ENCODE results near the gene MOV10L1. TPM values are rescaled to one million over a fixed set of nuclear protein-coding genes. Genes with fewer than 3 reads are reported as not detected.

MOV10L1 gene
- total and polyA plus RNA-seq, 2 experiments from 2014 or later = 0.73 to 1.8 TPM

DNA sequence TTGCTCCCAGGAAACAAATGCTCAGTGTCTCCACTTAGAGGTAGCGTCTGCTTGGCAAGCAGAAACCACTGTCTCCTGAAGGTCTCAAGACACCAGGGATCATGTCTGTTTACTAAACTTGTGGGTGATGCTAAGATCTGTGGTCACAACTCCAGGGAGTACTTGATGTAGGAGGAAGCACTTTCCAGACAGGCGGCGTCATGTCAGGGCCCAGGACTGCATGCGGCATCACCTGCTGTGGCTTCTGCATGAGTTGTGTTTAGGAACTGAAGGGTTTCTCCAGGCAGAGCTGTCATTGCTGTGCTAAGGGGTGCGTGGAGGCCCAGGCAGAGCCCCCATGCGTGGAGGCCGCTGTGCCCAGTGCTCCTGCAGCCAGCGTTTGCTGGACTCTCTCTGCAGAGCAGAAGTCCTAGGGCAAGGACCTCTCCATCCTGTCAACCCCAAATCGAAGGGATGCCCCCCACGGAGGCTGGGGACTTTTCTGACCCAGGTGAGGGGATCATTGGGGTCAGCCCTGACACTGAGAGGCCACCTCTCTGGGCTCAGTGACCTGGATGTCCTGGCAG, 72.7 kb downstream of the MOV10L1 start:
- Mint-ChIP-seq H3K9me3 (no peaks in the 10 kb centered on the region; the same call in 2 of the 3 replicates), H3K36me3 (ENCODE audit: low read depth) (no peaks in the 10 kb centered on the region), H3K27me3 (ENCODE audit: insufficient read depth, low read depth, poor library complexity) (peaks cover 17% of the 10 kb centered on the region), H3K27ac (no peak overlapping the region), H3K4me1 (peaks cover 14% of the 10 kb centered on the region), H3K4me3 (no peak overlapping the region)
- Histone ChIP-seq H3K36me3 (ENCODE audit: insufficient read depth) (no peaks in the 10 kb centered on the region), H3K9me2 (ENCODE audit: insufficient read depth) (no peaks in the 10 kb centered on the region), H3K27ac (ENCODE audit: low read depth) (no peak overlapping the region), H2AFZ (no peak overlapping the region), H3K4me2 (no peak overlapping the region), H3K4me1 (ENCODE audit: insufficient read depth) (no peaks in the 10 kb centered on the region; the same call in 1 of the 2 replicates), H3K4me3 (no peak overlapping the region), H3F3A (replicated peaks; ENCODE audit: low read depth) (no peaks in the 10 kb centered on the region), H3K79me2 (replicated peaks; ENCODE audit: insufficient read depth) (no peaks in the 10 kb centered on the region), H3K27me3 (ENCODE audit: insufficient read depth) (no peaks in the 10 kb centered on the region), H4K20me1 (replicated peaks; ENCODE audit: insufficient read depth) (no peaks in the 10 kb centered on the region)
- ATAC-seq (peak; percentile 18; the same call in 2 of the 3 replicates), DNase-seq (ENCODE audit: low spot score) (no peak)
- 0 out of 4 replicates have a peak, but pooled peaks of 1 of the 2 experiments have one; percentile 3 for TF ChIP-seq CTCF (conservative IDR thresholded peaks at IDR 0.05; ENCODE audit: low read depth in 2 of 2)
- TF ChIP-seq ZNF331 (CRISPR knock-in tag; IDR thresholded peaks at IDR 0.05; ENCODE audit: low read depth) = no peak
- no peak for TF ChIP-seq JUNB (IDR thresholded peaks at IDR 0.05; ENCODE audit: unreplicated experiment)

DNA sequence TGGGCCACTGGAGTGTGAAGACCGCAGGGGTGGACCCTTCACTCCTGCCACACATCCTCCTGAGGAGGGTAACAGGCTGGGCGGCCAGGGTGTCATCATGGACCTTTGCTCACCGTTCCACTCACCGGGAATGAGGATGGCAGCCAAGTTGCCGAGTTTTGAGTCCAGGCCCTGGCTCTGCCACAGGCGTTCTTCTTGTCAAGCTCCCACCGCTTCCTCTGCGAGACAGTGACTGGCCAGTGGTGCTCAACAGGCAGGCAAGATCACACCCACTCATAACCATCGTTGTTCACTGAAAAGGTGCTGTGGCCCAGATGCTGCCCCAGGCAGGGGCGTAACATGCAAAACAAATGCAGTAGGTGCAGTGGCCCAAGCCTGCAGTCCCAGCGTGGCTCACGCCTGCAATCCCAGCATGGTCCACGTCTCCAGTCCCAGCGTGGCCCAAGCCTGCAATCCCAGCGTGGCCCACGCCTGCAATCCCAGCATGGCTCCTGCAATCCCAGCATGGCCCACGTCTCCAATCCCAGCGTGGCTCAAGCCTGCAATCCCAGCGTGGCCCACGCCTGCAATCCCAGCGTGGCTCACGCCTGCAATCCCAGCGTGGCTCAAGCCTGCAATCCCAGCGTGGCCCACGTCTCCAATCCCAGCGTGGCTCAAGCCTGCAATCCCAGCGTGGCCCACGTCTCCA, 75.8 kb downstream of the MOV10L1 start:
- Histone ChIP-seq H3K9me2 (ENCODE audit: insufficient read depth) (no peaks in the 10 kb centered on the region), H3K27ac (ENCODE audit: low read depth) (no peak overlapping the region), H3K4me3 (no peak overlapping the region), H3K27me3 (ENCODE audit: insufficient read depth) (peaks cover 17% of the 10 kb centered on the region), H3F3A (replicated peaks; ENCODE audit: low read depth) (no peaks in the 10 kb centered on the region), H3K4me2 (no peak overlapping the region), H3K4me1 (ENCODE audit: insufficient read depth) (no peaks in the 10 kb centered on the region), H2AFZ (no peak overlapping the region), H4K20me1 (replicated peaks; ENCODE audit: insufficient read depth) (no peaks in the 10 kb centered on the region), H3K36me3 (ENCODE audit: insufficient read depth) (no peaks in the 10 kb centered on the region), H3K79me2 (replicated peaks; ENCODE audit: insufficient read depth) (no peaks in the 10 kb centered on the region)
- Mint-ChIP-seq H3K4me3 (no peak overlapping the region), H3K27me3 (ENCODE audit: insufficient read depth, low read depth, poor library complexity) (peaks cover 34% of the 10 kb centered on the region), H3K27ac (no peak overlapping the region), H3K4me1 (peaks cover 4% of the 10 kb centered on the region), H3K36me3 (ENCODE audit: low read depth) (no peaks in the 10 kb centered on the region), H3K9me3 (no peaks in the 10 kb centered on the region; the same call in 2 of the 3 replicates)
- ATAC-seq (no peak), DNase-seq (ENCODE audit: low spot score) (no peak)
- TF ChIP-seq POLR2AphosphoS5 (IDR thresholded peaks at IDR 0.05; ENCODE audit: low read depth) (no peak), EZH2 (IDR thresholded peaks at IDR 0.05; ENCODE audit: low read depth, unreplicated experiment) (no peak), REST (IDR thresholded peaks at IDR 0.05; ENCODE audit: unreplicated experiment) (no peak), CTCF (conservative IDR thresholded peaks at IDR 0.05; ENCODE audit: low read depth in 2 of 2) (no peak), CREB1 (CRISPR knock-in tag; IDR thresholded peaks at IDR 0.05; ENCODE audit: low read depth) (no peak), STAT1 (IDR thresholded peaks at IDR 0.05; ENCODE audit: unreplicated experiment) (no peak), ZNF114 (CRISPR knock-in tag; IDR thresholded peaks at IDR 0.05) (no peak), EZH2phosphoT487 (IDR thresholded peaks at IDR 0.05; ENCODE audit: unreplicated experiment) (no peak), JUNB (IDR thresholded peaks at IDR 0.05; ENCODE audit: unreplicated experiment) (no peak), ZNF331 (CRISPR knock-in tag; IDR thresholded peaks at IDR 0.05; ENCODE audit: low read depth) (no peak), NANOG (IDR thresholded peaks at IDR 0.05; ENCODE audit: borderline replicate concordance) (no peak)
- TF ChIP-seq, protein P1, sequence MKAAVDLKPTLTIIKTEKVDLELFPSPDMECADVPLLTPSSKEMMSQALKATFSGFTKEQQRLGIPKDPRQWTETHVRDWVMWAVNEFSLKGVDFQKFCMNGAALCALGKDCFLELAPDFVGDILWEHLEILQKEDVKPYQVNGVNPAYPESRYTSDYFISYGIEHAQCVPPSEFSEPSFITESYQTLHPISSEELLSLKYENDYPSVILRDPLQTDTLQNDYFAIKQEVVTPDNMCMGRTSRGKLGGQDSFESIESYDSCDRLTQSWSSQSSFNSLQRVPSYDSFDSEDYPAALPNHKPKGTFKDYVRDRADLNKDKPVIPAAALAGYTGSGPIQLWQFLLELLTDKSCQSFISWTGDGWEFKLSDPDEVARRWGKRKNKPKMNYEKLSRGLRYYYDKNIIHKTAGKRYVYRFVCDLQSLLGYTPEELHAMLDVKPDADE (IDR thresholded peaks at IDR 0.05) = no peak

Data from GM23338 (cell line).